NCI-H510A treated with DMSO at 0.1 percent for 48 hours (cell line): ENCODE data around the gene TPRN.
"Not testable (repeated sequence)": the region's sequence is repeated elsewhere in the genome, so short reads cannot be mapped to it uniquely, and the experiment has no call there.

Source experiments
- DNase-seq: peaks from one replicate; lab custom pipeline; 2025; lab: John Stamatoyannopoulos, UW

Gene TPRN, protein sequence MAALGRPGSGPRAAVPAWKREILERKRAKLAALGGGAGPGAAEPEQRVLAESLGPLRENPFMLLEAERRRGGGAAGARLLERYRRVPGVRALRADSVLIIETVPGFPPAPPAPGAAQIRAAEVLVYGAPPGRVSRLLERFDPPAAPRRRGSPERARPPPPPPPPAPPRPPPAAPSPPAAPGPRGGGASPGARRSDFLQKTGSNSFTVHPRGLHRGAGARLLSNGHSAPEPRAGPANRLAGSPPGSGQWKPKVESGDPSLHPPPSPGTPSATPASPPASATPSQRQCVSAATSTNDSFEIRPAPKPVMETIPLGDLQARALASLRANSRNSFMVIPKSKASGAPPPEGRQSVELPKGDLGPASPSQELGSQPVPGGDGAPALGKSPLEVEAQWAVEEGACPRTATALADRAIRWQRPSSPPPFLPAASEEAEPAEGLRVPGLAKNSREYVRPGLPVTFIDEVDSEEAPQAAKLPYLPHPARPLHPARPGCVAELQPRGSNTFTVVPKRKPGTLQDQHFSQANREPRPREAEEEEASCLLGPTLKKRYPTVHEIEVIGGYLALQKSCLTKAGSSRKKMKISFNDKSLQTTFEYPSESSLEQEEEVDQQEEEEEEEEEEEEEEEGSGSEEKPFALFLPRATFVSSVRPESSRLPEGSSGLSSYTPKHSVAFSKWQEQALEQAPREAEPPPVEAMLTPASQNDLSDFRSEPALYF

DNA sequence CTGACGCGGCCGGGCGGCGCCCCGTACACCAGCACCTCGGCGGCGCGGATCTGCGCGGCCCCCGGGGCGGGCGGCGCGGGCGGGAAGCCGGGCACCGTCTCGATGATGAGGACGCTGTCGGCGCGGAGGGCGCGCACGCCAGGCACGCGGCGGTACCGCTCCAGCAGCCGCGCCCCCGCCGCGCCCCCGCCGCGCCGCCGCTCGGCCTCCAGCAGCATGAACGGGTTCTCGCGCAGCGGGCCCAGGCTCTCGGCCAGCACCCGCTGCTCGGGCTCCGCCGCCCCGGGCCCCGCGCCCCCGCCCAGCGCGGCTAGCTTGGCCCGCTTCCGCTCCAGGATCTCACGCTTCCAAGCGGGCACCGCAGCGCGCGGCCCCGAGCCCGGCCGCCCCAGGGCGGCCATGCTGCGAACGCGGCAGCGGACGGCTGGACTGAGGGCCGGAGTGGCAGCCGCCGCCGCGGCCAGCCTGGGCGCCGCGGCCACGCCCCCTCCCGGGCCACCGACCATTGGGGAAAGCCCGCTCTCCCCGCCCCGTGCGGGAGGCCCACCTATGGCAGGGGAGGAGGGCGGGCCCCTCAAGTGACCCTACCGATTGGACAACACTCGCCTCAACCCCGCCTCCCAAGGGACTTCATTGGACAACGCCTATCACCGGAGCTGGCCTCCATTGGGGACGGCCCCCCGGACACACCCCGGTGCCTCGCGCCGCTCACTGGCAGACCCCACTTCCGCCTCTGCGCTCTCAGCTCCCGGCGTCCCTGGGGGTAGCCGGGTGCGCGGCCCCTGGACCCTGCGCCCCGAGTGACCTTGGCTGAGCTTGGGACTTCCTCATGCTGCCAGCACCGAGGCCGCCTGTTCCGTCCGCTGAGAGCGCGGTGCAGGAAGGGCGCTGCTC is at the start of gene TPRN:
Gene TPRN (minus strand): TSS at position 431 of the 894 bp plus-strand sequence. CDS start 30 bp downstream, at position 401.
- peak; percentile 96 for DNase-seq

DNA sequence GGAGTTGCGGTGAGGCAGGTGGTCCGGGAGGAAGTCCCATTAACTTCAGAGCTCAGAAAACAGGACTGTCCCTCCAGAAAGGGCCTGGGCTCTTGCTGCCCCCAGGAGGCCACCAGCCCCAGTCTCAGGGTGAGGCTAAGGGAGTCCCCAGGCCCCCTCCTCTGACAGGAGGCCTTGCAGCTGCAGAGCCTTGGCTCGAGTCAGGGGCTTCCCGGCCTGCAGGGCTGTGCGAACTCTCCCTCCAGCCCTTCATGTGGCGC is 47.3 kb upstream of the TPRN start:
- no peak for DNase-seq

DNA sequence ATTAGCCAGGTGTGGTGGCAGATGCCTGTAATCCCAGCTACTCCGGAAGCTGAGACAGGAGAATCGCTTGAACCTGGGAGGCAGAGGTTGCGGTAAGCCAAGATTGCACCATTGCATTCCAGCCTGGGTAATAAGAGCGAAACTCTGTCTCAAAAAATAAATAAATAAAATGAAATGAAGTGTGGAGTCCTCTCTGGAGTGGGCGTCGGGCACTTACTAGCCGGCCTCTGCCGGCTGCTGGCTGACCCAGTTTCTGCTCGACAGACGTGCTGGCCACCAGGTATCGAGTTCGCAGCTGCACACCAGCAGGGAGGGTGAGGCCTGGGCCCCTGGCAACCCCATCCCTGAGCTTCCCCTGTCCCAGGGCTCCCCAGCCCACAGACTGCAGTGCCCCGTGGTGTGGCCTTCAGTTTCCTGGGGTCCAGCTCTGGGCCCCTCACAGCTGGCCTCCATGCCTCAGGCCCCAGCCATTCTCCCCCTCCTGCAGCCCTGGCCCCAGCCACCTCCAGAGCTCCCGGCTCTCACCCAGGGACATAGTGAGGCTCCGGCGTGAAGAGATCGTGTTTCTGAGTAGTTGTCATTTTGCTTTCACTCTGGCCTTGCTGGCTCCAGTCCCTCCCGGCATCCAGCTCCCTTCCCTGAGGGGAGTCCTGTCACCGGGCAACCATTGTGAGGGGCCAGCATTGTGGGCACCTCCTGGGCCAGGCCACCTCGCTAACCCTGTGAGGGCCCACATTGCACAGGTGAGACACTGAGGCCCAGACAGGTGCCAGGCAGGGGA is 46.8 kb upstream of the TPRN start:
- DNase-seq = peak; percentile 33

DNA sequence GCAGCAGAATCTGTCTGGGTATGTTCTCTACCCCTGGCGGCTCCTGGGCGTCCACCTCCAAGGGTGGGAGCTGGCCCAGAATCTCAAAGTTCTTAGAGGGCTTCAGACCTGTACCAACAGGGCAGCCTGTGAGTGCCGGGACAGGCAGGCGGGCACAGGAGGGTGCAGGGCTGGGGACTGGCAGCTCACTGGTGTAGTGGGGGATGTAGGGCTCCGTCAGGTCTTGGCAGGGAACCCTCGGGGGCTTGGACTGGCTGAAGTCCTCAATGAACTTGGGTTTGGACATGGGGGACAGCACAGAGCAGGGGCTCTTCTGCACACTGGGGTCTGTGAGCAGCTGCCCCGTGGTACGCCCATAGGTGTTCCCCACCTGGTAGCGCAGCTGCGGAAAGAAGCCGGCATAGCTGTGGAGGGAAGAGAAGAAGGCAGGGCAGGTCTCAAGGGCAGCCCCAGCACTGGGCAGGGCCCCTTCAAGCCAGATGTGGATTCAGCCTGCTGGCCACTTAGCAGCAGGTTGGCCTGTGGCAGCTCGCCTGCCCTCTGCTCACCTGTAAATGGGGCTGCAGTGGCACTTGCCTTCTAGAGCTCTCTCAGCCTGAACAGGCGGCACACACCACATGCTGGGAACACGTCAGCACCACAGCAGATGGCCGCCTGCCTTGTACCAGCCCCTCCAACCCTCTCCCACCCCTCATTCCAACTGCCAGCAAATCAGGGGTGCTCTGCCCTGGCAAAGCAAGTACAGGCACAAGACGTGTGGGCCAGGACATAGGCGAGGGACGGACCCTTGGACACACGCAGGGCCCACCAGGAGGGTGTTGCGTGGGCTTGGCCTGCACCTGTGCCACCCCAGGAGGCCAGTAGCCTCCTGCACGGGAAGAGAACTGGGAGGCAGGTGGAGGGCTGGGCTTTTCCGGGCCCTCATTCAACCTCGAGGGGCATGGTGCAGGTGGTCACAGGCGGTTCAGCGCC is 45.2 kb upstream of the TPRN start:
- DNase-seq = no peak

DNA sequence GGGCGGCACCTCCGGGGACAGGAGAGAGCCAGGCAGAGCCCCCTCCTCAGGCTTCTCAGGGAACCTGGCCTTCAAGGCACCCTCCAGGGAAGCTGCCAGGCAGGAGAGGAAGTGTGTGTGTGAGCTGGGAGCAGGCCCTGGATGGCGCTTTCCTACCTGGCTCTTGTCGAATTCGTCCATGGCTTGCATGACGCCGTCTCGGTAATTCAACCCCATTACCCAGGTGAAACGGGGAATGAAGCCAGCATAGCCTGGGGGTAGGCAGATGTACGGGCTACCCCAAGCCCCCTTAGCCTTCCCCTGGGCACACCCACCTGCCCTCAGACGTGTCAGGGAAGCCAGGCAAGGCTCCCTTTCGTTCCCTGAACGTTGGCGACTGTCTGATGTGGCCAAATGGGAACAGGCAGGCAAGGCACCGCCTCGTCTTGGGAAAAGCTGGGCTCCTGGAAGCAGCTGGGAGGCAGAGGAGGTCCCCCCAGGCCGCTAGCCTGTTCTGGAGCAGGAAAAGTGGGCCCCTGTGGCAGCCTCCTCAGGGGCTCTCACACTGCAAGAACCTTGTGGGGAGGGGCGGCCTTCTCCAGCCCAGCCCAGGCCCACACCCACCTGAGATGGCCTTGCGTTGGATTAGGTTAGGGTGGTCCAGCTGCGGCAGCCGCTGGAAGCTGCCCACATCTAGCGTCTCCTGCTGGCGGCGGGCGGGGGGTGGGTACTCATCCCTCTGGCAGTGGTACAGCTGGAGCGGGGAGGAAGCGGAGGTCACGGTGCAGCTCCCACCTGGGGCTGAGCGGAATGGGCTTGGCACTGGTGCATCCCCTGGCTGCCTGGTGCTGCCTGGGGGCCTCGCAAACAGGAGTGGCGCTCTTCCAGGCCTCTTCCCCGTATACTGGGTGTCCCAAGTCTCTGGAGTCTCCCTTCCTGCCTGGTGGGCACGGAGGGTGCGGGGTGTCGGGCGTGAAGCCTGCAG is 44.2 kb upstream of the TPRN start:
- DNase-seq = no peak

DNA sequence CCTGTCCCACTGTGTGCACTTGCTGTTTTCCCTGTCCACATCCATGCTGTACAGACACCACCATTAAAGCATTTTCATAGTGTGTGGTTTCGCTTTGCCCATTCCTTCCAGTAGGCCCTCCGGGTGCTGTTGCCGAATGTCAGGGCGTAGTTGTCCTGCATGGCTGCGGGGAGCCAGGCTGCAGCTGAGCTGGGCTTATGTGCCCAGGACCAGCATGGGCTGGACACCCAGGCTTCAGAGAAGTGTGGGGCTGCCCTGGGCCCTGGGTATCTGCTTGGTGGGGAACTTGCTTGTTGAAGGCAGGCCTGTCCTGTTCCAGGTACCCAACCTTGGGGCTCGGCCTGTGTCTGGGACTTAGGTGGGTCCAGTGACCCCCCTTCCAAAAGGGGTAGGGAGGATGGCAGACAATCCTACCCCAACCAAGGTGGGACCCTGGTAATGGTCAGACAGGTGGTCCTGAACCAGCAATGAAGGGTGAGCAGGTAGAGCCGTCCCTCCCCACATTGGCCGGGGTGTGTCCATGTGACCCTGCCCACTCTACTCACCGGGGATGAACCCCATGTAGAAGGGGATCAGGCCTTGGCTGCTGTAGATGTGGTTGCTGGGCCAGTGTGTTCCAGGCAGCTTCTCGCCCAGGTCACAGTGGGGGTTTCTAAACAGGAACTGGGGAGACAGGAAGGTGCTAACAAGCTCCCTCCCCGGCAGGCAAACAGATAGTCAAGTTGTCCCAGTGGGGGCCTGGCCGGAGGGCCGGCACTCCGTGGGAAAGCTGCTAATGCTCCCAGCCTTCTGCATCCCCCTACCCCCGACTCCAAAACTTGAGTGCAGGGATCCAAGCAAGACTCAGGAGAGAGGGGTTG is 43.3 kb upstream of the TPRN start:
- no peak for DNase-seq

DNA sequence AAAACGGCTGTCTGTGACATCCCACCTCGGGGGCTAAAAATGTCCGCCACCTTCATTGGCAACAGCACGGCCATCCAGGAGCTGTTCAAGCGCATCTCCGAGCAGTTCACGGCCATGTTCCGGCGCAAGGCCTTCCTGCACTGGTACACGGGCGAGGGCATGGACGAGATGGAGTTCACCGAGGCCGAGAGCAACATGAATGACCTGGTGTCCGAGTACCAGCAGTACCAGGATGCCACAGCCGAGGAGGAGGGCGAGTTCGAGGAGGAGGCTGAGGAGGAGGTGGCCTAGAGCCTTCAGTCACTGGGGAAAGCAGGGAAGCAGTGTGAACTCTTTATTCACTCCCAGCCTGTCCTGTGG is 42.7 kb upstream of the TPRN start:
- DNase-seq = not testable (repeated sequence)

DNA sequence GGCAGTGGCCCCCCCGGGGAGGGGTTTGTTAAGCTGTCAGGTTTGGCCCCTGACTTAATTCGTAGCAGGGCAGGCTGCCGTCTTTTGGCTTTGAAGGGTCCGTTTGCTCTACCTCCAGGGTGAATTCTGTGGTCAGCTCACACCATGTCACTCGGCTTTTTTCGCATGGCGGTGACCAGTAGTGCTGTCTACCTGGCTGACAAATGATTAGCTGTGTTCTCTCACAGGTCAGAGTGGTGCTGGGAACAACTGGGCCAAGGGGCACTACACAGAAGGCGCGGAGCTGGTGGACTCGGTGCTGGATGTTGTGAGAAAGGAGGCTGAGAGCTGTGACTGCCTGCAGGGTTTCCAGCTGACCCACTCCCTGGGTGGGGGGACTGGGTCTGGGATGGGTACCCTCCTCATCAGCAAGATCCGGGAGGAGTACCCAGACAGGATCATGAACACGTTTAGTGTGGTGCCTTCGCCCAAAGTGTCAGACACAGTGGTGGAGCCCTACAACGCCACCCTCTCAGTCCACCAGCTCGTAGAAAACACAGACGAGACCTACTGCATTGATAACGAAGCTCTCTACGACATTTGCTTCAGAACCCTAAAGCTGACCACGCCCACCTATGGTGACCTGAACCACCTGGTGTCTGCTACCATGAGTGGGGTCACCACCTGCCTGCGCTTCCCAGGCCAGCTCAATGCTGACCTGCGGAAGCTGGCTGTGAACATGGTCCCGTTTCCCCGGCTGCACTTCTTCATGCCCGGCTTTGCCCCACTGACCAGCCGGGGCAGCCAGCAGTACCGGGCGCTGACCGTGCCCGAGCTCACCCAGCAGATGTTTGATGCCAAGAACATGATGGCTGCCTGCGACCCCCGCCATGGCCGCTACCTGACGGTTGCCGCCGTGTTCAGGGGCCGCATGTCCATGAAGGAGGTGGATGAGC is 42.0 kb upstream of the TPRN start:
- DNase-seq = no peak

DNA sequence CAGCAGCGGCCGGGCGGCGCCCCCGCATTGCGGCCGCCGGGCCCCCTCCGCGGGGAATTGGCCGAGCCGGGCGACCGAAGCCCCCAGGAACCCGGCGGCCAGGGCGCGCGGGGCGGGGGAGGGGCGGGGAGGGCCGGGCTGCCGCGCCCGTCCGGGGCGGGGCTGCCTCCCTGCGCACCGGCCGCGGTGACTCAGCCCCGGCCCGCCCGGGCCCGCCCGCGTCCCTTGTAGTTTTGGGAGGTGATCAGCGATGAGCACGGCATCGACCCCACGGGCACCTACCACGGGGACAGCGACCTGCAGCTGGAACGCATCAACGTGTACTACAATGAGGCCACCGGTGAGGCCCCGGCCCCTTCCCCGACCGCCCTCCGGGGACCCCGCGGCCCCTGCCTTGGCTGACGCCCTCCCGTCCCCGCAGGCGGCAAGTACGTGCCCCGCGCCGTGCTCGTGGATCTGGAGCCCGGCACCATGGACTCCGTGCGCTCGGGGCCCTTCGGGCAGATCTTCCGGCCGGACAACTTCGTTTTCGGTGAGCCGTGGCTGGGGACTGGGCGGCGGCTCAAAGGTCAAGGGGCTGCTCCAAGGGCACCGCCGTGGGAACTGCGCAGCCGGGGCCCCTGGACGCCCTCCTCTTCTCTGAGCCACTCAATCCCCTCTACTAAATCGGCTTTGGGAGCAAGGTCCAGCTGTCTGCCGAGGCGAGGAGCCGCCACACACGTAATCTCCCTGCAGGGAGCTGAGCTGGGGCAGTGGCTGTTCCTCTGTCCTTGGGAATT is 41.1 kb upstream of the TPRN start:
- no peak for DNase-seq

DNA sequence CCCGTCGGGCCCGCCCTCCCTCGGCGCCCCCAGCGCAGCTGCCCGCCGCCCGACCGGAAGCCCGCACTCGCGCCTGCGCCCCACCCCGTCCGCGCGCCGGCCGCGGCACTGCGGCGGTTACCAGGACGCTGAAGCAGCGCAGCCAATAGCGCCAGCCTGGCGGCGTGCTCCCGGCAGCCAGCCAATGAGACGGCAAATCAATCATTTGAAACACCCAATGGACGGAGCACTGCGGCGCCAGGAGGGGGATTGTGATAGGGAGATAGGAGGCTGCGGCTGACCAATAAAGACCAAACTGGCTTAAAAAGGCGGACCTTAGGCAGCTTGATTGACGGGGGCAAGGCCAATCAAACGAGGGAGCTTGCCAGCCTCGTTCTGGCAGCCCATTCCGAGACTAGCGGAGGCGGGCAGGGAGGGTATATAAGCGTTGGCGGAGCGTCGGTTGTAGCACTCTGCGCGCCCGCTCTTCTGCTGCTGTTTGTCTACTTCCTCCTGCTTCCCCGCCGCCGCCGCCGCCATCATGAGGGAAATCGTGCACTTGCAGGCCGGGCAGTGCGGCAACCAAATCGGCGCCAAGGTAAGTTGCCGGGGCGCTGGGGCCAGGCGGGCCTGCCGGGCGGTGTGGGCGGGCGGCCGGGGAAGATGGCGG is 40.4 kb upstream of the TPRN start, which contains the start of gene TUBB4B:
Gene TUBB4B (plus strand): TSS at position 447 of the 649 bp plus-strand sequence. CDS start 74 bp downstream, at position 521.
- peak; percentile 99 for DNase-seq

DNA sequence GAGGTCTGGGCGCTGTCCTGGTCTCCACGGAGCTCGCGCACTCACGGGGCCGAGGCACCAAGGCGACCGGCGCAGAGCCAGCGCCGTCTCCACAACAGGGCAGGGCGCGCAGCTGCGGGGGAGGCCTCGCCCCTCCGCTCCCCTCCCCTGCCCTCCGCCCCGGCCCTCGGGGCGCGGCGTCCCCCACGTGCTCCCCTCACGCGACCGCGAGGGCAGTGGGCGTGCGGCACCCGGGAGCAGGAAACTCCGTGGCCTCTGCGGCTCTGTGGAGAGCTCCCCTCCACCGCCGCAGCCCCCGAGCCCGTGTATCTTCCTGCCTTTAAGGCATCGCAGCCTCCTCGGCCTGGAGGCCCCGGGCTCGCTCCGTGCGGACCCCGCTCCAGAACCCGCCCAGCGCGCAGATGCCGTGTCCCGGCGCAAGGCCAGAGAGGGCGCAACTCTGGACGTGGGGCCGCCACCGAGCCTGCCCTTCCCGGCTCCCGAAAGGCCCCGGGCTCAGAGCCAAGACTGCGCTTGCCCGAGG is 39.8 kb upstream of the TPRN start:
- DNase-seq = peak; percentile 31

DNA sequence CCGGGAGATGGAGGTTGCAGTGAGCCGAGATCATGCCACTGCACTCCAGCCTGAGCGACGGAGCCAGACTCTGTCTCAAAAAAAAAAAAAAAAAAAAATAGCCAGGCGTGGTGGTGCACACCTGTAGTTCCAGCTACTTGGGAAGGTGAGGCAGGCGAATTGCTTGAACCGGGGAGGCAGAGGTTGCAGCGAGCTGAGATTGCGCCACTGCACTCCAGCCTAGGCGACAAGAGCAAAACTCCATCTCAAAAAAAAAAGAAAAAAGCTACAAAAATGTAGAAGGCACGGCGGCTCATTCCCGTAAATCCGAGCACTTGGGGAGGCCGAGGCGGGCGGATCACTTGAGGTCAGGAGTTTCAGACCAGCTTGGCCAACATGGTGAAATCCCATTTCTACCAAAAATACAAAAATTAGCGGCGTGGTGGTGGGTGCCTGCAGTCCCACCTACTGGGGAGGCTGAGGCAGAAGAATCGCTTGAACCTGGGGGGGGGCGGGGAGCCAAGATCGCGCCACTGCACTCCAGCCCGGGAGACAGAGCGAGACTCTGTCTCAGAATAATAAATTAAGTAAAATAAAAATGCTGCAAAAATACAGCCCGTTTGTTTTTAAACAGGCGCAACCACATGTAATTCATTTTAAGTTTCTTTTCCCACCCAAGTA is 39.1 kb upstream of the TPRN start:
- DNase-seq = not testable (repeated sequence)

DNA sequence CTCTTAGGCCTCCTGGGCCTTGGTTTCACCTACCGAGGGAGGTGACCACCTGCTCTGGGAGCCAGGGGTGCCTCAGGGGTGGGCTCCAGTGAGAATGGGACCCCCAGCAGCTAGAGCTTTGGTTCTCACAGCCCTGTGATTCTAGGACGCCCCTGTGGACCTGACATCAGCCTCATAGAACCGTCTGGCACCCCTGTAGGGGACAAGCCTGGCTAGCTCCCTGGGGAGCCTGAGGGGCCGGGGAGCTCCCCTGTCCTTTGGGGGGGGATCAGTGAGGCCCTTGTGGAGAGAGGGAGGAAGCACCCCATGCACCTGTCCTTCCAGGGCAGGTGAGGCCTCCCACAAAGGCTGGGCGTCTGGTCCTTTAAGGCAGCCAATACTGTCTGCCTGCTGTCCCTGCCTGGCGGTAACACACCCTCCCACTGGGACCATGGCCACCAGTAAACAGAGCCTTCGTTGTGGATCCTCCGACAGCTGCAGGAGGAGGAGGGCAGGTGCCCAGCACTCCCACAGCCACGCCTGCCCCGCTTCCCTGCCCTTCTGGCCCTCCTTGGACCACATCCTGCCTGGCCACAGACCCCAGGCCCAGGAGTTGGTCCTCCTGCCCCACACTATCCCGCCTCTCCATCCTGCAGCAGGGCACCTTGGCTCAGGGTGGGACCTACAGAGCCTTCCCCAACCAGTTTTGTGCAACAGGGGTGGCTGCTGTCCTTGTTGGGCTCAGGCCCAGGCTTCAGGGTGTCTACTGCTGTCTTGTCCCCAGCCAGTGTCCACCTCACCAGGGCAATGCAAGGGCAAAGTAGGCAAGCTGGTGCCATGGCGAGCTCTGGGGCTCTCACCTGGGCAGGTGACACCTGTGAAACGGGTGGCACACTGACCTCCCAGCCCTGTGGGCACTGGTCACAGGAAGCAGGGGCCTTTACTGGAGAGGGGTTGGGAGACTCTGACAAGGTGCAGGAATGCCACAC is 37.5 kb upstream of the TPRN start:
- DNase-seq = peak; percentile 56

DNA sequence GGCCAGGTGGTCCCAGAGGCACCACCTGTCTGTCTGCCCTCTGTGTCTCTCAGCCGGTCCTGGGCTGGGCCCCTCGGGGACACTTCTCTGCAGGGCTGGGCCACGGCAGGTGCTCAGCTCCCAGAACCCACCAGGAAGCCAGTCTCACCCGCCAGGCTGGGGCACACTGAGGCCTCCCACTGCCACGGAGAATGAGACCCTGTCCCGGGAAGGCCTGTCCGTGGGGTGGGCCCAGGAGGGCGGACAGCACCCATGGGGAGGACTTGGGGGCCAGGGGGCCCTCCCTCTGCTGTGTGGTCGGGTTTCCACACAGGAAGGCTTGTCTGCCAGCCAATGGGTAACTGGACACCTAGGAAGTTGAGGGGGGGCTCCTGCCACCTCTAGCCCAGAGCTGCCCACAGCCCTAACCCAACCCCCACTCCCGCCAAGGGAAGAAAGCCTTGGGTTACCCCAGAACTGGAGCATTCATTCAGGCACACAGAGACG is 36.4 kb upstream of the TPRN start:
- no peak for DNase-seq
